PC-3 (cell line): Measurements from ENCODE around the gene PLRG1. TPM values are rescaled to one million over a fixed set of nuclear protein-coding genes. Genes with fewer than 3 reads are reported as not detected.

Experiments
- ATAC-seq: fragments of 200-7000 bp; cut with Tn5 transposase; 2 replicates; pipeline ENCODE4 v1.9.1; 2020; ENCODE audit warnings: mild to moderate bottlenecking, moderate library complexity
- BruUV-seq: library from RNA; stranded (reverse); fragments of 400-500 nt; replicated peaks from 2 replicates; lab custom pipeline; 2021; lab: Mats Ljungman, UMichigan
- CTCF ChIA-PET: fragments of 300-600 bp; sonication (Branson Sonifier 250); formaldehyde crosslinking; loops from one replicate; lab custom pipeline; 2022; ENCODE audit warnings: antibody characterized with exemption; lab: Charles Lee
- POLR2A ChIA-PET: fragments of 300-600 bp; sonication (Branson Sonifier 250); formaldehyde crosslinking; loops from one replicate; lab custom pipeline; 2022; ENCODE audit warnings: antibody characterized with exemption; ENCODE audit not compliant: unreplicated experiment; lab: Charles Lee
- DNase-seq: peaks from one replicate; pipeline ENCODE4 v3.0.0-alpha.2; 2015
- H2AFZ ChIP-seq: fragments of 300-600 bp; sonication (generic); 2 replicates; pipeline ENCODE4 v1.6.0; 2016; ENCODE audit warnings: antibody characterized with exemption, low read length
- H3F3A ChIP-seq: fragments of 300-600 bp; sonication (generic); one replicate; pipeline ENCODE4 v1.6.0; 2017; ENCODE audit warnings: antibody characterized with exemption, low read length, control low read depth, mild to moderate bottlenecking; ENCODE audit not compliant: unreplicated experiment
- H3K27ac ChIP-seq: fragments of 300-600 bp; sonication (generic); 2 replicates; pipeline ENCODE4 v1.5.1; 2016; ENCODE audit warnings: mild to moderate bottlenecking, low read length
- H3K27me3 ChIP-seq: fragments of 300-600 bp; sonication (generic); 2 replicates; pipeline ENCODE4 v1.6.1; 2016; ENCODE audit warnings: low read length, mixed read lengths
- H3K36me3 ChIP-seq: fragments of 300-600 bp; sonication (generic); 2 replicates; pipeline ENCODE4 v1.6.1; 2016; ENCODE audit warnings: low read depth, mixed run types, low read length, mixed read lengths
- H3K4me1 ChIP-seq: fragments of 300-600 bp; sonication (generic); 2 replicates; pipeline ENCODE4 v1.5.1; 2016; ENCODE audit warnings: low read length; ENCODE audit not compliant: insufficient read depth
- H3K4me2 ChIP-seq: fragments of 300-600 bp; sonication (generic); 2 replicates; pipeline ENCODE4 v1.6.0; 2016; ENCODE audit warnings: low read length
- H3K4me3 ChIP-seq: fragments of 300-600 bp; sonication (generic); 2 replicates; pipeline ENCODE4 v1.5.1; 2016; ENCODE audit warnings: mild to moderate bottlenecking, low read length, mixed read lengths
- H3K79me2 ChIP-seq: fragments of 300-600 bp; sonication (generic); 2 replicates; pipeline ENCODE4 v1.6.1; 2017; ENCODE audit warnings: low read length, mixed read lengths
- H3K9ac ChIP-seq: fragments of 300-600 bp; sonication (generic); 2 replicates; pipeline ENCODE4 v1.6.0; 2016; ENCODE audit warnings: mild to moderate bottlenecking, low read length
- H3K9me2 ChIP-seq: fragments of 300-600 bp; sonication (generic); replicated peaks from 2 replicates; pipeline ENCODE4 v1.6.1; 2016; ENCODE audit warnings: mixed run types, low read length, mixed read lengths
- H3K9me3 ChIP-seq: fragments of 300-600 bp; sonication (generic); 2 replicates; pipeline ENCODE4 v1.6.1; 2016; ENCODE audit warnings: low read length, mixed read lengths
- H4K20me1 ChIP-seq: fragments of 300-600 bp; sonication (generic); 2 replicates; pipeline ENCODE4 v1.6.1; 2016; ENCODE audit warnings: low read length, mixed read lengths
- EZH2 ChIP-seq: fragments of 300-600 bp; sonication (generic); IDR thresholded peaks from one replicate; pipeline ENCODE4 v1.6.1; 2017; ENCODE audit warnings: antibody characterized with exemption, mild to moderate bottlenecking, low read length; ENCODE audit not compliant: unreplicated experiment
- EZH2phosphoT487 ChIP-seq: fragments of 300-600 bp; sonication (generic); IDR thresholded peaks from 2 replicates; pipeline ENCODE4 v1.6.1; 2018; ENCODE audit warnings: mild to moderate bottlenecking, antibody characterized with exemption, low read length, borderline replicate concordance
- intact Hi-C: fragments of 100-400 bp; cut with micrococcal nuclease; formaldehyde crosslinking; loops from 2 replicates; pipeline ENCODE4 v1.9.0; 2023
- total RNA-seq: library from RNA; depleted of rRNA; stranded (reverse); fragments of >200 nt; gene quantifications from 2 replicates; pipeline ENCODE4 v1.2.3, GENCODE V29; 2014
- TF ChIP-seq, protein P1 (sequence below): fragments of 300-600 bp; sonication (generic); conservative IDR thresholded peaks from 2 replicates; pipeline ENCODE4 v1.5.1; 2017; ENCODE audit warnings: antibody characterized with exemption, low read depth, mild to moderate bottlenecking, low read length

PLRG1 gene
- total RNA-seq, 1 experiment from 2014 or later, result 51.7 TPM

DNA sequence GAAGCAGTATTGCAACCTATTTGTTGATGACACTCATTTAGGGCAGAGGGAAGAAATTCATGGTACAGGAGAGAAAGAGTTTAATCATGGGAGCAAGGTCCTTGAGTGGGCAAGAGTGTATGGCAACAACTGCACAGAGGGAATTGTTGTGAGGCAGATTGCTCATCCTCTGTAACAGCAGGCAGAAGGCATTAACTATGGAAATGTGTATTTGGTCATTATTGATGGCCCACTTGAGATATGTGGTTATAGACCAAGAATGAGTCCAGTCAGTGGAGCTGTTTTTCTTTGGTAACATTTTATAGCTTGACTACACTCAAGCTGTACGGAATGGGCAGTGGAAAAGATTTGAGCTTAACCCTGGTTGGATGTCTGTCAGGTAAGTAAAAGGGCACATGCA lies 15.9 kb downstream of the PLRG1 start:
- Histone ChIP-seq H2AFZ (no peak overlapping the region), H3K4me2 (no peak overlapping the region), H3K4me1 (no peaks in the 10 kb centered on the region), H3K9me3 (no peaks in the 10 kb centered on the region), H3K36me3 (peaks cover 13% of the 10 kb centered on the region), H3K9me2 (no peaks in the 10 kb centered on the region), H3K4me3 (no peak overlapping the region), H3F3A (no peaks in the 10 kb centered on the region), H3K9ac (no peak overlapping the region), H3K27ac (no peak overlapping the region), H3K79me2 (no peaks in the 10 kb centered on the region), H4K20me1 (no peaks in the 10 kb centered on the region), H3K27me3 (no peaks in the 10 kb centered on the region)
- no TSS peak for BruUV-seq
- TF ChIP-seq, protein P1, sequence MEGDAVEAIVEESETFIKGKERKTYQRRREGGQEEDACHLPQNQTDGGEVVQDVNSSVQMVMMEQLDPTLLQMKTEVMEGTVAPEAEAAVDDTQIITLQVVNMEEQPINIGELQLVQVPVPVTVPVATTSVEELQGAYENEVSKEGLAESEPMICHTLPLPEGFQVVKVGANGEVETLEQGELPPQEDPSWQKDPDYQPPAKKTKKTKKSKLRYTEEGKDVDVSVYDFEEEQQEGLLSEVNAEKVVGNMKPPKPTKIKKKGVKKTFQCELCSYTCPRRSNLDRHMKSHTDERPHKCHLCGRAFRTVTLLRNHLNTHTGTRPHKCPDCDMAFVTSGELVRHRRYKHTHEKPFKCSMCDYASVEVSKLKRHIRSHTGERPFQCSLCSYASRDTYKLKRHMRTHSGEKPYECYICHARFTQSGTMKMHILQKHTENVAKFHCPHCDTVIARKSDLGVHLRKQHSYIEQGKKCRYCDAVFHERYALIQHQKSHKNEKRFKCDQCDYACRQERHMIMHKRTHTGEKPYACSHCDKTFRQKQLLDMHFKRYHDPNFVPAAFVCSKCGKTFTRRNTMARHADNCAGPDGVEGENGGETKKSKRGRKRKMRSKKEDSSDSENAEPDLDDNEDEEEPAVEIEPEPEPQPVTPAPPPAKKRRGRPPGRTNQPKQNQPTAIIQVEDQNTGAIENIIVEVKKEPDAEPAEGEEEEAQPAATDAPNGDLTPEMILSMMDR, result no peak
- no peak for TF ChIP-seq EZH2
- TF ChIP-seq EZH2phosphoT487, result no peak
- ATAC-seq (no peak), DNase-seq (no peak)
- ChIA-PET POLR2A (no interaction called here), CTCF (no interaction called here)
- intact Hi-C loops, result no loop called here

DNA sequence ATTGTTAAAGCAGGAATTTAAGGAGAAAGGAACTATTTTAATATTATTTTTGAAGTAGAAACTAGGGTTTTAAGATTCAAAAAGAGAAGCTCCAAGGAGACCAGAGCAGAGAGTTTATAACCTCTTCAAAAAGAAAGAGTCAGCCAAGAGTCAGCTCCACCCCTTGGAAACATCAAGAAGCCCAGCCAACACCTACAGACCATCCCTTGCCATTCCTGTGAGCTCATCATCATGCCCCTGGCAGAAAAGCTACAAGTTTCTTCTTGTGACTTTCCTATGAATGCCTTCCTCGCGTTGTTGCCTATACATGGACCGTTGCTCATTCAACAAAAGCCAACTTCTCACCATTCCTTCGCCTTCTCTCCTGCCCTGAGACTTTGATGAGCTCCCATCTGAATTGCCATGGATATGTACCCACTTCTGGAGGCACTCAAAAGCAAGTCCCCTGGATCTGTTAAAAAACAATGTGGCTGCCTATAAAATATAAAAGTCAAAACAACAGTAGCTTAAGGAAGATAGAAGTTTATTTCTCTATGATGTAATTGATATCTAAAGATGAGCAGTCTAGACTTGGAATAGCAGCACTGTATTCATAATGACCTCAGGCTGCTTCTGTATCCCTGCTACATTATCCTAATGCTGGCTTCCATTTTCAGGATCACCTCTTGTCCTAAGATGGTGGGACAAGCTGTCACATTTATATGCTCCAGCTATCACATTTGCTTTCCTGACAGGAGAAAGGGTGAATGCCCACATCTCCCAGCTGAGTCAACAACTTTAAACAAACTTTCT lies 20.3 kb downstream of the PLRG1 start:
- Histone ChIP-seq H3K4me3 (no peak overlapping the region), H3K27ac (no peak overlapping the region), H3F3A (no peaks in the 10 kb centered on the region), H3K9me3 (no peaks in the 10 kb centered on the region), H3K4me1 (no peaks in the 10 kb centered on the region), H3K36me3 (no peaks in the 10 kb centered on the region), H3K9me2 (no peaks in the 10 kb centered on the region), H3K27me3 (peaks cover 8% of the 10 kb centered on the region), H3K79me2 (no peaks in the 10 kb centered on the region), H2AFZ (no peak overlapping the region), H4K20me1 (no peaks in the 10 kb centered on the region), H3K4me2 (no peak overlapping the region), H3K9ac (no peak overlapping the region)
- no peak for DNase-seq
- ATAC-seq, result no peak
- ChIA-PET CTCF (no interaction called here), POLR2A (no interaction called here)
- intact Hi-C loops, result no loop called here
- TF ChIP-seq EZH2phosphoT487, result no peak
- no peak for TF ChIP-seq EZH2
- TF ChIP-seq, protein P1, result no peak
- BruUV-seq, result no TSS peak

DNA sequence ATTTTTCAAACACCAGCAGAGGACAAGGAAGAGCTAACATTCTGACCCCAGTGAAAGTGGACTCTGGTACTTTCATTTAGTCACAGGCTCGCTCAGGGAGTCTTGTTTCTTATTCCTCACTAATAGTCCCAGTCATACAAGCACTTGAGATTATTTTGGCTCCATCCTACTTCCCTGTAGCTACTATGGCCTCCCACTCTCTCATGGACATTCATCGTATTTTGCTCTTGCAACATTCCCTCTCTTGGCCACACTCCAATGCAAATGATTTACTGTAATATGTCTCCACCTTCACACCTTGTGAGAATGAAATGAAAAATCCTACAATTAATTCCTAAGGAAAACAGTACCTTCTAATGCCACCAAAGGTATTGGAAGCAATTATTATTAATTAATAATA lies 21.3 kb downstream of the PLRG1 start:
- Histone ChIP-seq H3K27me3 (peaks cover 16% of the 10 kb centered on the region), H3K79me2 (no peaks in the 10 kb centered on the region), H3K4me1 (no peaks in the 10 kb centered on the region), H3K36me3 (no peaks in the 10 kb centered on the region), H3F3A (no peaks in the 10 kb centered on the region), H4K20me1 (no peaks in the 10 kb centered on the region), H3K4me2 (no peak overlapping the region), H2AFZ (no peak overlapping the region), H3K9me3 (no peaks in the 10 kb centered on the region), H3K9ac (no peak overlapping the region), H3K9me2 (no peaks in the 10 kb centered on the region), H3K4me3 (no peak overlapping the region), H3K27ac (no peak overlapping the region)
- no peak for DNase-seq
- ChIA-PET CTCF (no interaction called here), POLR2A (no interaction called here)
- ATAC-seq, result no peak
- TF ChIP-seq, protein P1, result no peak
- no peak for TF ChIP-seq EZH2
- no peak for TF ChIP-seq EZH2phosphoT487
- intact Hi-C loops, result no loop called here
- no TSS peak for BruUV-seq
